Measurements from ENCODE around the gene RPS18. TPM values are rescaled to one million over a fixed set of nuclear protein-coding genes. Genes with fewer than 3 reads are reported as not detected.

RPS18 gene
- total and polyA plus RNA-seq, 9 of the 15 experiments (the other 6 are each of a cell fraction or from before 2014, with no cell fraction given): 5,023 to 17,516 (median 8,131) TPM

DNA sequence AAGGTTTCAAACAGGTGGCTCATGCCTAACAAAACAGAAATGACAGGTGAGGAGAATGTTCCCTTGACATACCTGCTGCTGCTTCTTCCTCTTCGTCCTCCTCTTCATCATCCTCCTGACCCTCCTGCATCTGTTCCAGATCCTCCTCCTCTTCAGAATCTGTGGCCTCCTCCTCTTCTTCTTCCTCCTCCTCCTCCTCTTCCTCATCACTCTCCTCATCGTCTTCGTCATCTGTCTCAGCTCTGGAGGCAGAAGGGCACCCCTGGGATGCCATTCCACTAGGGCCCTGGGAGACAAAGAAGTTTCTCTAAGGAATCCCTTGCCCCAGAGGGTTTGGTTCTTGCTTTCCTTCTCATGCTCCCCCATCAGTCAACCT lies 48.1 kb downstream of the RPS18 start:
- ChIA-PET POLR2A (interaction anchor here (0.7 kb wide), 1 partner anchor 8 kb away, joined by 3 read pairs; no protein-coding TSS in a partner anchor), CTCF (ENCODE audit: low intra/inter-chr PET ratio) (no interaction called here)
- Histone ChIP-seq H3K27ac (ENCODE audit: extremely low read depth, low read depth, low read length) (peak overlapping the region; percentile 89), H3K27me3 (ENCODE audit: control insufficient read depth in 2 of 2, insufficient read depth in 2 of 2, low read length in 2 of 2) (no peaks in the 10 kb centered on the region), H3K9ac (ENCODE audit: insufficient read depth in 1 of 2, low read depth in 2 of 2, low read length in 2 of 2) (peak overlapping the region; percentile 30 to 55; a peak in 2 of 4 replicates), H2AFZ (ENCODE audit: low read depth, low read length) (no peak overlapping the region), H3K36me3 (ENCODE audit: control insufficient read depth, insufficient read depth, low read length) (peaks cover 43% of the 10 kb centered on the region), H4K20me1 (replicated peaks; ENCODE audit: control insufficient read depth, insufficient read depth, low read length) (0 out of 2 replicates have a peak, but pooled peaks cover 3% of the 10 kb centered on the region), H3K9me3 (replicated peaks; ENCODE audit: control insufficient read depth, insufficient read depth, low read depth, low read length) (no peaks in the 10 kb centered on the region), H3K4me2 (ENCODE audit: insufficient read depth, low read length) (peak overlapping the region; percentile 88), H3K9me1 (ENCODE audit: control insufficient read depth, insufficient read depth, low read length) (peaks cover 3% of the 10 kb centered on the region), H3K4me1 (replicated peaks in 1 of 2; ENCODE audit: control insufficient read depth in 2 of 2, insufficient read depth in 2 of 2, low read length in 2 of 2) (peaks cover 56 to 68% of the 10 kb centered on the region in 2 experiments), H3K4me3 (peak overlapping the region; percentile 3; the same call in 1 of the 2 replicates), H3K79me2 (ENCODE audit: control insufficient read depth, insufficient read depth, low read length) (peaks cover 52% of the 10 kb centered on the region)
- no peak for DNase-seq (ENCODE audit: extremely low read depth in 1 of 4, low spot score in 3 of 4)
- in situ Hi-C loops (cut with MboI): no loop called here
- intact Hi-C loops (cut with micrococcal nuclease): no loop called here
- no peak for ATAC-seq
- 76% methylated on average over 3 of the region's 3 CpGs for WGBS (ENCODE audit: insufficient coverage, low coverage, missing lambda C conversion rate)
- TF ChIP-seq HDGF (IDR thresholded peaks at IDR 0.05) (peak; percentile 63; the same call in 1 of the 2 replicates), POLR2AphosphoS5 (IDR thresholded peaks at IDR 0.05; ENCODE audit: control insufficient read depth, insufficient read depth, low read depth, low read length) (no peak), ATF7 (IDR thresholded peaks at IDR 0.05) (no peak), SUPT5H (IDR thresholded peaks at IDR 0.05) (0 out of 2 replicates have a peak, but pooled peaks have one; percentile 18), ZNF239 (CRISPR knock-in tag; IDR thresholded peaks at IDR 0.05) (no peak), PURB (CRISPR knock-in tag; IDR thresholded peaks at IDR 0.05; ENCODE audit: low read depth) (no peak), ZNF512 (tag; IDR thresholded peaks at IDR 0.05) (0 out of 2 replicates have a peak, but pooled peaks have one; percentile 0)
- TF ChIP-seq, protein P1, sequence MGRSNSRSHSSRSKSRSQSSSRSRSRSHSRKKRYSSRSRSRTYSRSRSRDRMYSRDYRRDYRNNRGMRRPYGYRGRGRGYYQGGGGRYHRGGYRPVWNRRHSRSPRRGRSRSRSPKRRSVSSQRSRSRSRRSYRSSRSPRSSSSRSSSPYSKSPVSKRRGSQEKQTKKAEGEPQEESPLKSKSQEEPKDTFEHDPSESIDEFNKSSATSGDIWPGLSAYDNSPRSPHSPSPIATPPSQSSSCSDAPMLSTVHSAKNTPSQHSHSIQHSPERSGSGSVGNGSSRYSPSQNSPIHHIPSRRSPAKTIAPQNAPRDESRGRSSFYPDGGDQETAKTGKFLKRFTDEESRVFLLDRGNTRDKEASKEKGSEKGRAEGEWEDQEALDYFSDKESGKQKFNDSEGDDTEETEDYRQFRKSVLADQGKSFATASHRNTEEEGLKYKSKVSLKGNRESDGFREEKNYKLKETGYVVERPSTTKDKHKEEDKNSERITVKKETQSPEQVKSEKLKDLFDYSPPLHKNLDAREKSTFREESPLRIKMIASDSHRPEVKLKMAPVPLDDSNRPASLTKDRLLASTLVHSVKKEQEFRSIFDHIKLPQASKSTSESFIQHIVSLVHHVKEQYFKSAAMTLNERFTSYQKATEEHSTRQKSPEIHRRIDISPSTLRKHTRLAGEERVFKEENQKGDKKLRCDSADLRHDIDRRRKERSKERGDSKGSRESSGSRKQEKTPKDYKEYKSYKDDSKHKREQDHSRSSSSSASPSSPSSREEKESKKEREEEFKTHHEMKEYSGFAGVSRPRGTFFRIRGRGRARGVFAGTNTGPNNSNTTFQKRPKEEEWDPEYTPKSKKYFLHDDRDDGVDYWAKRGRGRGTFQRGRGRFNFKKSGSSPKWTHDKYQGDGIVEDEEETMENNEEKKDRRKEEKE (IDR thresholded peaks at IDR 0.05; ENCODE audit: borderline replicate concordance in 1 of 2, control insufficient read depth in 1 of 2, low read depth in 2 of 2, low read length in 1 of 2): peak in 1 of 2 experiments; percentile 35; a peak in 1 of 4 replicates
- FAIRE-seq: no peak
- BruUV-seq (replicated peaks): no TSS peak

All from K562 (cell line).